ENCODE data around the gene YEATS2.

DNA sequence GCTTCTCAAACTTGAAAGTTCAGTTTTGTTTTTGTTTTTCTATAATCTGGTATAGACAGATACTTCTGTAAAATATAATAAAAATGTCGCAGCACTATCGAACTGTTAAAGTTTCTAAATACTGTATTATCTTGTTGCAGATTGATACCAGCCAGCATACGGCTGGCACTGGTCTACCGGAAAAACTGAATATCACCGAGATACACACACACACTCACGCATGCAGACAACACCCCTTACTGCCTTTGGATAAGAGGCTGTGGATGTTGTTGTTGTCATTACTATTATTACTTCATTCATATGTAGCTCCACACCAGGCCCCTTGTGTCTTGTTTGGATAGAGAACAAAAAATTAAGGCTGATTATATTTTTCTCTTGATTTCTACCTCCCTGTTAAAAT lies 95.4 kb downstream of the YEATS2 start:
- TF ChIP-seq POLR2A (IDR thresholded peaks at IDR 0.05; ENCODE audit: low read depth, low read length) (no peak), POLR2AphosphoS5 (IDR thresholded peaks at IDR 0.05; ENCODE audit: low read depth, low read length) (no peak), POU2F2 (IDR thresholded peaks at IDR 0.05; ENCODE audit: low read depth, low read length) (no peak), SPI1 (IDR thresholded peaks at IDR 0.05; ENCODE audit: low read depth, low read length) (no peak), TAF1 (IDR thresholded peaks at IDR 0.05; ENCODE audit: low read depth, low read length) (no peak)

Data from GM12891 (cell line).